Smooth muscle cell (in vitro differentiated cells): Measurements from ENCODE around the gene CISH. TPM values are rescaled to one million over a fixed set of nuclear protein-coding genes. Genes with fewer than 3 reads are reported as not detected.

ENCODE experiments used
- DNase-seq: peaks from one replicate; lab custom pipeline; 2025; ENCODE audit not compliant: unreplicated experiment; lab: John Stamatoyannopoulos, UW
- H2AFZ ChIP-seq: fragments of 200-600 bp; sonication (generic); 2 replicates; pipeline ENCODE4 v1.6.0; 2016; ENCODE audit warnings: antibody characterized with exemption, low read depth, mild to moderate bottlenecking
- H3F3A ChIP-seq: fragments of 200-600 bp; sonication (generic); 2 replicates; pipeline ENCODE4 v1.6.0; 2017; ENCODE audit warnings: antibody characterized with exemption, low read depth
- H3K27ac ChIP-seq: fragments of 200-600 bp; sonication (generic); 2 replicates; pipeline ENCODE4 v1.5.1; 2016; ENCODE audit warnings: low read depth, mild to moderate bottlenecking
- H3K27me3 ChIP-seq: fragments of 200-600 bp; sonication (generic); 2 replicates; pipeline ENCODE4 v1.6.1; 2016; ENCODE audit warnings: low read depth, mild to moderate bottlenecking
- H3K36me3 ChIP-seq: fragments of 200-600 bp; sonication (generic); 2 replicates; pipeline ENCODE4 v1.5.1; 2016; ENCODE audit warnings: low read depth
- H3K4me1 ChIP-seq: fragments of 200-600 bp; sonication (generic); 2 replicates; pipeline ENCODE4 v1.5.1; 2016; ENCODE audit warnings: low read depth
- H3K4me2 ChIP-seq: fragments of 200-600 bp; sonication (generic); 2 replicates; pipeline ENCODE4 v1.6.0; 2016; ENCODE audit warnings: mild to moderate bottlenecking
- H3K4me3 ChIP-seq: fragments of 200-600 bp; sonication (generic); 2 replicates; pipeline ENCODE4 v1.5.1; 2016; ENCODE audit warnings: mild to moderate bottlenecking
- H3K79me2 ChIP-seq: fragments of 200-600 bp; sonication (generic); 2 replicates; pipeline ENCODE4 v1.6.0; 2016; ENCODE audit warnings: low read depth, mild to moderate bottlenecking
- H3K9ac ChIP-seq: fragments of 200-600 bp; sonication (generic); 2 replicates; pipeline ENCODE4 v1.6.0; 2016; ENCODE audit warnings: low read depth
- H3K9me3 ChIP-seq: fragments of 200-600 bp; sonication (generic); replicated peaks from 2 replicates; pipeline ENCODE4 v1.5.1; 2016; ENCODE audit warnings: low read depth
- H4K20me1 ChIP-seq: fragments of 200-600 bp; sonication (generic); 2 replicates; pipeline ENCODE4 v1.6.0; 2016; ENCODE audit warnings: low read depth
- WGBS: methylation state at CpG from one replicate; pipeline ENCODE4 v1.1.7; 2016; ENCODE audit warnings: low lambda C conversion rate; 5-methylcytosine and 5-hydroxymethylcytosine counted together
- polyA plus RNA-seq: library from polyadenylated mRNA; unstranded; fragments of >200 nt; fragmentation: Nextera tagmentation; extraction: Ambion mirVana; gene quantifications from 2 replicates; pipeline ENCODE4 v1.2.1, GENCODE V29; 2016
- total RNA-seq: library from RNA; depleted of rRNA; stranded (reverse); fragments of >200 nt; gene quantifications from 2 replicates; pipeline ENCODE4 v1.2.3, GENCODE V29; 2014
- TF ChIP-seq, protein P1 (sequence below): fragments of 200-600 bp; sonication (generic); IDR thresholded peaks from 2 replicates; pipeline ENCODE4 v1.5.1; 2017; ENCODE audit warnings: borderline replicate concordance, mild to moderate bottlenecking, antibody characterized with exemption; ENCODE audit not compliant: insufficient read depth, poor library complexity, severe bottlenecking

Gene CISH
- total and polyA plus RNA-seq, 2 experiments from 2014 or later, result 1.8 to 15.9 TPM

DNA sequence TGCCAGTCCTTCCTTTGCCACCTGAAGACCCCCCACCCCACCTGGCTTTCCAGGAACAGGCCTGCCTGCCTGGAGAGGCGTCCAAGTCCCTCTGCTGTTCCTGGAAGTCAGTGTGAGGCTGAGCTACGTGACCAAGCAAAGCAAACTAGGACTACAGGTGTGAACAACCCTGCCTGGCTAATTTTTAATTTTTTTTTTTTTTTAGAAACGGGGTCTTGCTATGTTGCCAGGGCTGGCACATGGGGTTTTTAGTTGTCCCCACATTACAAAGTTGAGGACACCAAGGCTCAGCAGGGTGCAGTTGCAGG is 24.9 kb downstream of the CISH start:
- Histone ChIP-seq H3K9ac (no peak overlapping the region), H3K4me2 (no peak overlapping the region), H3F3A (no peaks in the 10 kb centered on the region), H3K4me1 (no peaks in the 10 kb centered on the region), H3K27me3 (no peaks in the 10 kb centered on the region), H3K36me3 (no peaks in the 10 kb centered on the region), H3K27ac (no peak overlapping the region), H2AFZ (no peak overlapping the region), H4K20me1 (no peaks in the 10 kb centered on the region), H3K9me3 (no peaks in the 10 kb centered on the region), H3K79me2 (no peaks in the 10 kb centered on the region), H3K4me3 (no peak overlapping the region)
- 100% methylated on average over 3 of the region's 3 CpGs for WGBS
- DNase-seq, result no peak
- TF ChIP-seq, protein P1, sequence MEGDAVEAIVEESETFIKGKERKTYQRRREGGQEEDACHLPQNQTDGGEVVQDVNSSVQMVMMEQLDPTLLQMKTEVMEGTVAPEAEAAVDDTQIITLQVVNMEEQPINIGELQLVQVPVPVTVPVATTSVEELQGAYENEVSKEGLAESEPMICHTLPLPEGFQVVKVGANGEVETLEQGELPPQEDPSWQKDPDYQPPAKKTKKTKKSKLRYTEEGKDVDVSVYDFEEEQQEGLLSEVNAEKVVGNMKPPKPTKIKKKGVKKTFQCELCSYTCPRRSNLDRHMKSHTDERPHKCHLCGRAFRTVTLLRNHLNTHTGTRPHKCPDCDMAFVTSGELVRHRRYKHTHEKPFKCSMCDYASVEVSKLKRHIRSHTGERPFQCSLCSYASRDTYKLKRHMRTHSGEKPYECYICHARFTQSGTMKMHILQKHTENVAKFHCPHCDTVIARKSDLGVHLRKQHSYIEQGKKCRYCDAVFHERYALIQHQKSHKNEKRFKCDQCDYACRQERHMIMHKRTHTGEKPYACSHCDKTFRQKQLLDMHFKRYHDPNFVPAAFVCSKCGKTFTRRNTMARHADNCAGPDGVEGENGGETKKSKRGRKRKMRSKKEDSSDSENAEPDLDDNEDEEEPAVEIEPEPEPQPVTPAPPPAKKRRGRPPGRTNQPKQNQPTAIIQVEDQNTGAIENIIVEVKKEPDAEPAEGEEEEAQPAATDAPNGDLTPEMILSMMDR, result no peak

GRCh38 chr3:50585919-50586762 is 25.4 kb downstream of the CISH start:
- no peak for DNase-seq
- Histone ChIP-seq H2AFZ (no peak overlapping the region), H3K4me1 (no peaks in the 10 kb centered on the region), H3K4me3 (no peak overlapping the region), H3K4me2 (no peak overlapping the region), H3K79me2 (no peaks in the 10 kb centered on the region), H4K20me1 (no peaks in the 10 kb centered on the region), H3K9me3 (no peaks in the 10 kb centered on the region), H3K27ac (no peak overlapping the region), H3K27me3 (no peaks in the 10 kb centered on the region), H3K36me3 (no peaks in the 10 kb centered on the region), H3K9ac (no peak overlapping the region), H3F3A (no peaks in the 10 kb centered on the region)
- 95% methylated on average over 6 of the region's 6 CpGs for WGBS
- TF ChIP-seq, protein P1, result no peak

- H3K27me3 ChIP-seq, result no peaks in the 10 kb centered on the region
- H3F3A ChIP-seq, result no peaks in the 10 kb centered on the region
- no peak overlapping the region for H3K4me3 ChIP-seq
- 83% methylated on average over 2 of the region's 2 CpGs for WGBS
- DNase-seq, result no peak
- no peak overlapping the region for H2AFZ ChIP-seq
- no peaks in the 10 kb centered on the region for H4K20me1 ChIP-seq
- no peaks in the 10 kb centered on the region for H3K9me3 ChIP-seq
- no peaks in the 10 kb centered on the region for H3K4me1 ChIP-seq
- no peak overlapping the region for H3K27ac ChIP-seq
- H3K9ac ChIP-seq, result no peak overlapping the region
- TF ChIP-seq, protein P1, result no peak
- H3K4me2 ChIP-seq, result no peak overlapping the region
- H3K79me2 ChIP-seq, result no peaks in the 10 kb centered on the region
- no peaks in the 10 kb centered on the region for H3K36me3 ChIP-seq
Measured at GRCh38 chr3:50584391-50584790, 27.2 kb downstream of the CISH start.

- no peaks in the 10 kb centered on the region for H4K20me1 ChIP-seq
- DNase-seq, result no peak
- no peaks in the 10 kb centered on the region for H3K36me3 ChIP-seq
- H3F3A ChIP-seq, result no peaks in the 10 kb centered on the region
- no peak overlapping the region for H3K4me2 ChIP-seq
- H3K27me3 ChIP-seq, result no peaks in the 10 kb centered on the region
- no peak overlapping the region for H2AFZ ChIP-seq
- no peak overlapping the region for H3K9ac ChIP-seq
- H3K79me2 ChIP-seq, result no peaks in the 10 kb centered on the region
- WGBS, result 99% methylated on average over 6 of the region's 6 CpGs
- TF ChIP-seq, protein P1, result no peak
- H3K4me3 ChIP-seq, result no peak overlapping the region
- no peaks in the 10 kb centered on the region for H3K9me3 ChIP-seq
- no peaks in the 10 kb centered on the region for H3K4me1 ChIP-seq
- H3K27ac ChIP-seq, result no peak overlapping the region
Measured at GRCh38 chr3:50583897-50584296, 27.7 kb downstream of the CISH start.
